GM18951 (cell line): ENCODE measurements around the gene LIN7A.

ENCODE experiments used
- POLR2A ChIP-seq: IDR thresholded peaks from 4 replicates; pipeline ENCODE4 v1.6.1; 2011; ENCODE audit warnings: mild to moderate bottlenecking; ENCODE audit not compliant: insufficient read length, insufficient read depth; ENCODE audit errors: extremely low read depth
- in situ Hi-C: fragments of 300-500 bp; cut with MboI; formaldehyde crosslinking; loops from one replicate; pipeline ENCODE4 v1.12.0; 2022; ENCODE audit warnings: low sequenced_read_pairs, mixed read lengths, inconsistent platforms; ENCODE audit not compliant: unreplicated experiment

The LIN7A gene

GRCh38 chr12:80861641-80862378 is 75.9 kb downstream of the LIN7A start:
- TF ChIP-seq POLR2A: no peak
- in situ Hi-C loops: no loop called here

- in situ Hi-C loops: no loop called here
- no peak for TF ChIP-seq POLR2A
Observed at GRCh38 chr12:80860928-80861327, 76.8 kb downstream of the LIN7A start.

GRCh38 chr12:80860206-80860605 is 77.5 kb downstream of the LIN7A start:
- in situ Hi-C loops: no loop called here
- TF ChIP-seq POLR2A: no peak

GRCh38 chr12:80858356-80858755 is 79.4 kb downstream of the LIN7A start:
- in situ Hi-C loops: no loop called here
- no peak for TF ChIP-seq POLR2A

- TF ChIP-seq POLR2A: no peak
- in situ Hi-C loops: no loop called here
Observed at GRCh38 chr12:80857311-80857710, 80.4 kb downstream of the LIN7A start.

- in situ Hi-C loops: no loop called here
- no peak for TF ChIP-seq POLR2A
Observed at GRCh38 chr12:80849337-80849736, 88.4 kb downstream of the LIN7A start.

GRCh38 chr12:80848858-80849257 is 88.9 kb downstream of the LIN7A start:
- in situ Hi-C loops: no loop called here
- no peak for TF ChIP-seq POLR2A

- no peak for TF ChIP-seq POLR2A
- in situ Hi-C loops: no loop called here
Observed at GRCh38 chr12:80847575-80847974, 90.2 kb downstream of the LIN7A start.

- in situ Hi-C loops: no loop called here
- no peak for TF ChIP-seq POLR2A
Observed at GRCh38 chr12:80846952-80847351, 90.8 kb downstream of the LIN7A start.

GRCh38 chr12:80845639-80846038 is 92.1 kb downstream of the LIN7A start:
- no peak for TF ChIP-seq POLR2A
- in situ Hi-C loops: no loop called here

GRCh38 chr12:80843969-80844368 is 93.8 kb downstream of the LIN7A start:
- in situ Hi-C loops: no loop called here
- TF ChIP-seq POLR2A: no peak

GRCh38 chr12:80838708-80839107 is 99.0 kb downstream of the LIN7A start:
- TF ChIP-seq POLR2A: no peak

GRCh38 chr12:80838024-80838658 is 99.6 kb downstream of the LIN7A start:
- in situ Hi-C loops: no loop called here
- TF ChIP-seq POLR2A: no peak

More at GRCh38 chr12:80838708-80839107, 99.0 kb downstream of the LIN7A start:
- in situ Hi-C loops: no loop called here

- in situ Hi-C loops: no loop called here
Observed at GRCh38 chr12:80837342-80837978, 100.3 kb downstream of the LIN7A start.

GRCh38 chr12:80834724-80835123 is 103.0 kb downstream of the LIN7A start:
- in situ Hi-C loops: no loop called here
- no peak for TF ChIP-seq POLR2A

More at GRCh38 chr12:80837342-80837978, 100.3 kb downstream of the LIN7A start:
- no peak for TF ChIP-seq POLR2A
